CD4-positive, alpha-beta T cell treated with Interleukin-10 for 1 hour (primary cell): ENCODE results near the gene CLK3.
"Not testable (repeated sequence)": the region's sequence is repeated elsewhere in the genome, so short reads cannot be mapped to it uniquely, and the experiment has no call there.

Experiments
- DNase-seq: peaks from one replicate; pipeline ENCODE4 v3.0.0-alpha.2; 2020

Gene CLK3

DNA sequence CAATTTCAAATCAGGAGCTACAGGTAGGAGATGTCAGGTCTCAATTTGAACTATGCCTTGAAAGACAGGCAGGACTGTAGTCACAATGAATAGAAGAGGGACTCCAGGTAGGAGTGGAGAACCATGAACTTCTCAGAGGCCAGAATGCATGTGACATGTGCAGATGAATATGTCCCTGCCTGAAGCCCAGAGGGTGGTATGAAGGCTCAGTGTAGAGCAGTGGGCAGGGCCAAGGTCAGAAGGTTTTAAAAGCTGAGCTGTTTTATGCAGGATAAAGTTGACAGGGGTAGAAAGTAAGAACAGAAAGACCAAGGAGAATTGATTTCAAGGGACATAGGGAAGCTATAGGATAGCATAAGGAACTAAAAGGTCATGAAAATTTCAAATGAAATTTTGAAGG, 30.8 kb downstream of the CLK3 start:
- DNase-seq, result no peak

GRCh38 chr15:74648051-74648842, 32.6 kb downstream of the CLK3 start:
- no peak for DNase-seq

- DNase-seq, result no peak
Observed at GRCh38 chr15:74651242-74651741, 35.7 kb downstream of the CLK3 start.

DNA sequence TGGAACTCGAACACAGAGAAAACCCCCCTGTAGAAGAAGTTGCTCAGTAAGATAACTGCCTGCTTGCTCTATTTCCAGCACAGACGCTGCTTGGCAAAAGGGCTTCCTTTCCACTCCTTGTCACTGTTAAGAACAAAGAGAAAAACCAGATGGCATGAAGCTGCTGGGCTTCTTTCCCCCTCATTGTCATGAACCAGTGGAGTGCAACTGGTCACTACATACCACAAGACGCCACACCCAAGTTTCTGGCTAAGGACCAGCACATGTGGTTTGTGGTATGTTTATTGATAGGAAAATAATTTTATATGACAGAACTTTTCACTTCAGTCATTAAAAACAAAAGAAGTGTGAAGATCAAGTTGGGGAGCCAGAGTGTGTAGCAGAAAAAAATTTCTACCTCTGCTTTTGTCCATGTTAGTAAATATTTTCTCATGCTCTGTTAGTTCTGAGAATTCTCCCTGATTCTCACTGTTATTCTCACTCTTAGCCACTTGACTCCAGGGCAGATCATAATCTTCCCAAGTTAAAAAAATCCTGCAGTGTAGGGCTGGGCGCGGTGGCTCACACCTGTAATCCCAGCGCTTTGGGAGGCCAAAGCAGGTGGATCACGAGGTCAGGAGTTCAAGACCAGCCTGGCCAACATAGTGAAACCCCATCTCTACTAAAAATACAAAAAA, 37.9 kb downstream of the CLK3 start:
- no peak for DNase-seq

DNA sequence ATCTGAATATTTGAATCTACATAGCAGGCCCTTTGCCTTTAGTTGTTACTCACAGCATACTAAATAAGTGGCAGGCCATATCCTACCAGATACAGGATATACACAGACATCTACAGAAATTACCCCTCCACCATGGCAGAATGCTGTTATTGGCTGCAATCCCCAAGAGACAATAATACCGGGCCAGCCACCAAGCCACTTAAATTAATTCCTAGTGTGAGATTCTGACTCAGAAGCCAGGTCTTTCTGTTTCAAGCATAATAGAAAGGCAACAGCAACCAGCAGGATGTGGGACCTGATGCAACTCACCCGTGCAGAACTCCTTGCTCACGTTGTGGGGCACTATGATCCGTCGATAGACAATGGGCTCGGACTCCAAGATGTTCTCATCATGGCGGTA, 39.8 kb downstream of the CLK3 start:
- no peak for DNase-seq

GRCh38 chr15:74656935-74657535, 41.4 kb downstream of the CLK3 start:
- DNase-seq, result no peak

DNA sequence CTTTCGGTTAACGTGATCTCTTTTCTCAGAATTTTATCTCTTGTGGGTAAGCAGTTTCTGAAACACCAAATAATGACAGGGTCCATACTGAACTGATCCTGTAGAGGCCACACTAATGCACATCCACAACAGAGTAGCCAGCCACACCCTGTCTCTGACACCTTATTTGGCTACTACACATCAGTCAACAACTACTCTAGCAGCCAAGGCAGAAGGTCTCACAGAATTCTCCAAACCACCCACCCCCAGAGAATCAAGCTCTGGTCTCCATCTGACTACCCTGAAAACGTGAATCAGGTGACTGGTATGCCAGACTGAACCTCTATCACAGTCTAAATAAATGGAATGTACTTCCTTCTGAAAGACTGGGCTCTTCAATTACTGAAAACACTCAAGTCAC, 42.2 kb downstream of the CLK3 start:
- no peak for DNase-seq

DNA sequence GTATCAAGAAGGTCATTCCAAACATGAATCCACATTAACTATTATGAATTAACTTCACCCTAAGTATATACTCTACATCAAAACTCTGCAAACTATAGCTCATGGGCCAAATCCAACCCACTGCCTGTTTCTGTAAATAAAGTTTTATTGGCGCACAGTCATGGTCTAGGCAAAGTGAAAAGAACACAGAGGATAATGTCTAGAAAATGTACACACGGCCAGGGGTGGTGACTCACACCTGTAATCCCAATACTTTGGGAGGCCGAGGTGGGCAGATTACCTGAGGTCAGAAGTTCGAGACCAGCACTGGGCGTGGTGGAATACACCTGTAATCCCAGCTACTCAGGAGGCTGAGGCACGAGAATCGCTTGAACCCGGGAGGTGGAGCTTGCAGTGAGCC, 45.6 kb downstream of the CLK3 start:
- not testable (repeated sequence) for DNase-seq

DNA sequence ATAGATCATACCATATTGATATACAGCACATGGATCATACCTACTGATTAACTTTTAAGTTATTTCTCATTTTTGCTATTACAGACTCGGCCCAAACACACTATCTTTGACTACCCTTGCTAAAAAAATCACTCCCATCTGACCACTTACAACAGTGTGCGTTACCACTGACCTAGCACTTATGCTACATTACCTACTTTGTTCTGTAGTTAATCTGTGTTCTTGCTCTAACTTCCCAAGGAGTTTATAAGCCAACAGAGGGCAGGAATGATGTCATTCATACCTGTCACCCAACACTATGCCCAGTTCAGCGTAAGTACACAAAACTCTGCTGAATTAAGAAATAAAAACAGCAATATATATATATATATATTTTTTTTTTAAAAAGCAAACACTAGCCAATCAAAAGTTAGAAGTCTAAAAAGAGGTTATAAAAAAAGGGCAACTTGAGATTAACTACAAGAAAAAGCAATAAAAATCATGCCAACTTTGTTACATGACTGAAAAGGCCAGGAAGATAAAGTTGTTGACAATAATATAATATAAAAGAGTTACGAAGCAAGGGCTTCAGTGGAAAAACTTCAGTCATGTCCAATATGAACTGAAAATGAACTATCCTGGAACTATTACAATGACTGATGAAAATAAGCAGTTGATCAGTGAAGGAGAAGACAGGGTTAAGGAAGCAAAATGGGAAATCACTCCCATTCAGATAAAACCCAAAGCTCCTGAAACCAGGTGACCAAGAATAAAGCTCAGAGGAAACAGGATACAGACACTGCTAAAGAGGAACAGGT, 46.6 kb downstream of the CLK3 start:
- DNase-seq, result no peak

DNA sequence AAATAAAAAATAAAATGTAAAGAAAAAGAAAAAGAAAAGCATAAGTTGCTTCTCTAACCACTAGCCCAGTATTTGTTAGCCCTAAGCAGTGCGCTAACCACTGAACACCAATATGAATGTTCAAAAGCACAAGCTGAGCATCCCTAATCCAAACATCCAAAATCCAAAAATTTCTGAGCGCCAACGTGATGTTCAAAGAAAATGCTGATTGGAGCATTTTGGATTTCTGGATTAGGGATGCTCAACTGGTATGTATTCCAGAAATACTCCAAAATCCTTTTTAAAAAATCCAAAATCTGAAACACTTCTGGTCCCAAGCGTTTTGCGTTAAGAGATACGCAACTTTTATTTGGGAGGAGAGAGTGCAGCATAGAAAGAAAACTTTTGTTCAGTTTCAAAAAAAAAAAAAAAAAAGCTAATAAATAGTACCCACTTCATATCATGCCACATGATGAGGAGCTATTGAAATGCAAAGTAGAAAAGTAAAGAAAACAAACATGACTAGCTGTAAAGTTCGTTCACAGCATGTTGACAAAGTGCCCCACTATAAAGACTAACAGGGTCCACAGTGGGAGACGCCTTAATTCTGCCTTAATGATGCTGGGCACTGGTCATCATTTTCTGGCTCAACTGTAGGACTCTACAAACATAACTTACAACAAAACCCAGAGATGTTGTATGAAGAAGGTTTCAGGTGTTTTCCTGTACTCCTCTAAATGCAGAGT, 47.8 kb downstream of the CLK3 start:
- no peak for DNase-seq

- DNase-seq, result no peak
Observed at GRCh38 chr15:74664028-74664616, 48.5 kb downstream of the CLK3 start.

GRCh38 chr15:74664670-74665069, 49.0 kb downstream of the CLK3 start:
- no peak for DNase-seq

- DNase-seq, result no peak
Observed at GRCh38 chr15:74667975-74668374, 52.3 kb downstream of the CLK3 start.

DNA sequence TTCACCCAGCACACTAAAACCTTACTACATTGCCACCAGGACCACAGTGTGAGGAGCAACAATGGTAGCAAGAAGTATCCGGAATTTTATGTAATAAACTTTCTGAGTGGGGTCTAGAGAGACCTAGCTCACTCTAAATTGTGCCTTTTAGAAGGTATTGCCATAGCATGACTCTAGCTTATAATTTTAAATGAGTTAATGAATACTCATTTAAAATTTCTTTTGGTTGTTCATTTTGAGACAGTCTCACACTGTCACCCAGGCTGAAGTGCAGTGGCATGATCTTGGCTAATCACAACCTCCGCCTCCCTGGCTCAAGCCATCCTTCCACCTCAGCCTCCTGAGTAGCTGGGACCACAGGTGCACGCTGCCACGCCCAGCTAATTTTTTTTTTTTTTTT, 54.0 kb downstream of the CLK3 start:
- no peak for DNase-seq

GRCh38 chr15:74674161-74674560, 58.5 kb downstream of the CLK3 start:
- no peak for DNase-seq

DNA sequence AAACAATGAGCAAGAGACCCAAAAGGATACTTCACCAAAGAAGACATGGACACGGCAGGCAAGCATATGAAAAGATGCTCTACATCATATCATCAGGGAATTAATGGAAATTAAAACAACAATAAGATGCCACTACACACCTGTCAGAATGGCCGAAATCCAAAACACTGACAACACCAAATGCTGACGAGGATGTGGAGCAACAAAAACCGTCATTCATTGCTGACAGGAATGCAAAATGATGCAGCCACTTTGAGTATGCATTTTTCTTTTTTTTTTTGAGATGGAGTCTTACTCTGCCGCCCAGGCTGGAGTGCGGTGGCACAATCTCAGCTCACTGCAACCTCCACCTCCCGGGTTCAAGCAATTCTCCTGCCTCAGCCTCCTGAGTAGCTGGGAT, 61.2 kb downstream of the CLK3 start:
- DNase-seq, result no peak
